IMR-90 (cell line): ENCODE data around the gene ANKS3. TPM values are rescaled to one million over a fixed set of nuclear protein-coding genes. Genes with fewer than 3 reads are reported as not detected.

Experiments used
- ATAC-seq: fragments of 200-7000 bp; cut with Tn5 transposase; 2 replicates; pipeline ENCODE4 v1.9.1; 2020; ENCODE audit warnings: low read depth, mild to moderate bottlenecking, moderate library complexity
- BruUV-seq: library from RNA; stranded (reverse); fragments of 400-500 nt; replicated peaks from 2 replicates; lab custom pipeline; 2021; lab: Mats Ljungman, UMichigan
- CTCF ChIA-PET: fragments of 300-600 bp; formaldehyde crosslinking; extraction: SDS; loops from one replicate; lab custom pipeline; 2021; ENCODE audit warnings: antibody characterized with exemption; lab: Yijun Ruan, JAX
- POLR2A ChIA-PET: fragments of 300-600 bp; sonication (Branson Sonifier 250); formaldehyde crosslinking; loops from one replicate; lab custom pipeline; 2022; ENCODE audit warnings: antibody characterized with exemption; ENCODE audit not compliant: unreplicated experiment; lab: Charles Lee
- DNase-seq: peaks from one replicate; pipeline ENCODE4 v3.0.0; 2013
- H2AFZ ChIP-seq: replicated peaks from 2 replicates; pipeline ENCODE3; 2013; ENCODE audit warnings: low read length, mild to moderate bottlenecking; ENCODE audit not compliant: poor library complexity
- H2AK5ac ChIP-seq: 2 replicates; pipeline ENCODE4 v1.6.1; 2013; ENCODE audit warnings: low read depth, low read length, inconsistent platforms
- H2AK9ac ChIP-seq: replicated peaks from 2 replicates; pipeline ENCODE3; 2013; ENCODE audit warnings: mild to moderate bottlenecking, low read depth, low read length, moderate library complexity; ENCODE audit not compliant: poor library complexity
- H2BK120ac ChIP-seq: 2 replicates; pipeline ENCODE4 v1.6.1; 2013; ENCODE audit warnings: low read depth, low read length, inconsistent platforms
- H2BK15ac ChIP-seq: 3 replicates; pipeline ENCODE4 v1.6.1; 2013; ENCODE audit warnings: low read depth, low read length, inconsistent platforms
- H2BK20ac ChIP-seq: 2 replicates; pipeline ENCODE4 v1.6.1; 2013; ENCODE audit warnings: low read depth, mild to moderate bottlenecking, inconsistent platforms, low read length, moderate library complexity
- H2BK5ac ChIP-seq: 2 replicates; pipeline ENCODE4 v1.6.1; 2013; ENCODE audit warnings: mild to moderate bottlenecking, low read depth, low read length, inconsistent platforms; ENCODE audit not compliant: poor library complexity, severe bottlenecking
- H3K14ac ChIP-seq: replicated peaks from 2 replicates; pipeline ENCODE4 v1.6.1; 2013; ENCODE audit warnings: low read depth, low read length, inconsistent platforms
- H3K18ac ChIP-seq: 2 replicates; pipeline ENCODE4 v1.6.1; 2013; ENCODE audit warnings: low read depth, low read length, control low read depth
- H3K23ac ChIP-seq: 2 replicates; pipeline ENCODE4 v1.6.1; 2013; ENCODE audit warnings: low read depth, low read length, inconsistent platforms
- H3K27ac ChIP-seq: 2 replicates; pipeline ENCODE4 v1.5.1; 2013; ENCODE audit warnings: mild to moderate bottlenecking, control low read depth, low read length; ENCODE audit not compliant: insufficient read depth
- H3K27me3 ChIP-seq: 2 replicates; pipeline ENCODE4 v1.6.1; 2013; ENCODE audit warnings: low read length; ENCODE audit not compliant: control insufficient read depth, insufficient read depth
- H3K36me3 ChIP-seq: 2 replicates; pipeline ENCODE4 v1.6.1; 2013; ENCODE audit warnings: low read length, mixed read lengths; ENCODE audit not compliant: control insufficient read depth, insufficient read depth
- H3K4ac ChIP-seq: 2 replicates; pipeline ENCODE4 v1.6.1; 2013; ENCODE audit warnings: low read depth, low read length, inconsistent platforms
- H3K4me1 ChIP-seq: 2 replicates; pipeline ENCODE4 v1.6.1; 2013; ENCODE audit warnings: low read length, mixed read lengths; ENCODE audit not compliant: control insufficient read depth, insufficient read depth
- H3K4me2 ChIP-seq: 2 replicates; pipeline ENCODE4 v1.6.1; 2013; ENCODE audit warnings: low read depth, mild to moderate bottlenecking, control low read depth, low read length, moderate library complexity
- H3K4me3 ChIP-seq: 2 replicates; pipeline ENCODE4 v1.5.1; 2013; ENCODE audit warnings: low read depth, mild to moderate bottlenecking, control low read depth, low read length, moderate library complexity; ENCODE audit not compliant: insufficient read depth
- H3K56ac ChIP-seq: 2 replicates; pipeline ENCODE4 v1.6.1; 2013; ENCODE audit warnings: low read length, inconsistent platforms; ENCODE audit not compliant: insufficient read depth; ENCODE audit errors: extremely low read depth
- H3K79me1 ChIP-seq, 2 experiments: 2 replicates each; pipeline ENCODE4 v1.6.1; 2013; ENCODE audit warnings: low read length in 2 of 2, inconsistent platforms in 1 of 2, low read depth in 1 of 2
- H3K9ac ChIP-seq: 2 replicates; pipeline ENCODE4 v1.6.1; 2013; ENCODE audit warnings: low read depth, low read length, control low read depth
- H3K9me1 ChIP-seq: 2 replicates; pipeline ENCODE4 v1.6.1; 2013; ENCODE audit warnings: low read length, inconsistent platforms; ENCODE audit not compliant: insufficient read depth
- H3K9me3 ChIP-seq: 2 replicates; pipeline ENCODE4 v1.6.1; 2013; ENCODE audit warnings: low read length; ENCODE audit not compliant: control insufficient read depth, insufficient read depth
- H4K20me1 ChIP-seq: 2 replicates; pipeline ENCODE4 v1.6.1; 2013; ENCODE audit warnings: low read length, inconsistent platforms; ENCODE audit not compliant: insufficient read depth
- H4K5ac ChIP-seq: 2 replicates; pipeline ENCODE4 v1.6.1; 2013; ENCODE audit warnings: mild to moderate bottlenecking, low read depth, low read length, control low read depth
- H4K8ac ChIP-seq, 2 experiments: 2 replicates each; pipeline ENCODE4 v1.6.1; 2013; ENCODE audit warnings: low read depth in 2 of 2, low read length in 2 of 2, control low read depth in 1 of 2, inconsistent platforms in 1 of 2
- H4K91ac ChIP-seq: 2 replicates; pipeline ENCODE4 v1.6.1; 2013; ENCODE audit warnings: low read depth, low read length, inconsistent platforms; ENCODE audit not compliant: insufficient read depth
- CEBPB ChIP-seq: IDR thresholded peaks from 2 replicates; pipeline ENCODE4 v1.6.1; 2012; ENCODE audit warnings: low read depth, low read length, improper control_type of control experiment
- WGBS, 2 experiments: methylation state at CpG; one replicate each; pipeline versions ENCODE4 v1.1.5 to v1.1.7; 2013; ENCODE audit warnings: missing lambda C conversion rate in 2 of 2; ENCODE audit not compliant: insufficient read length in 1 of 2; ENCODE audit errors: extremely low coverage in 2 of 2; 5-methylcytosine and 5-hydroxymethylcytosine counted together
- dilution Hi-C: fragments of 300-500 bp; cut with HindIII; formaldehyde crosslinking; loops from one replicate; pipeline ENCODE4 v1.14.3; 2018; ENCODE audit warnings: low sequenced_read_pairs; ENCODE audit not compliant: unreplicated experiment
- in situ Hi-C: fragments of 300-500 bp; cut with MboI; formaldehyde crosslinking; loops from 3 replicates; pipeline ENCODE4 v1.14.3; 2019; ENCODE audit warnings: low sequenced_read_pairs, inconsistent platforms, mixed read lengths
- intact Hi-C: fragments of 100-400 bp; cut with micrococcal nuclease; formaldehyde crosslinking; loops from 2 replicates; pipeline ENCODE4 v1.10.0; 2022
- polyA plus RNA-seq, 3 experiments: library from polyadenylated mRNA; depleted of rRNA; stranded (reverse); fragments of >200 nt; gene quantifications; 2 replicates each; pipeline ENCODE4 v1.2.3, GENCODE V29; 2012; ENCODE audit warnings: low replicate concordance in 1 of 3
- total RNA-seq: library from RNA; depleted of rRNA; stranded (reverse); fragments of >200 nt; gene quantifications from 2 replicates; pipeline ENCODE4 v1.2.3, GENCODE V29; 2012
- TF ChIP-seq, protein P1 (sequence below): fragments of 150-350 bp; IDR thresholded peaks from 2 replicates; pipeline ENCODE4 v1.6.1; 2017; ENCODE audit warnings: mild to moderate bottlenecking, antibody characterized with exemption, low read length, low read depth

ANKS3 gene
- total and polyA plus RNA-seq, 2 of the 4 experiments (the other 2 are of a cell fraction), result 24.4 to 25.0 TPM

DNA sequence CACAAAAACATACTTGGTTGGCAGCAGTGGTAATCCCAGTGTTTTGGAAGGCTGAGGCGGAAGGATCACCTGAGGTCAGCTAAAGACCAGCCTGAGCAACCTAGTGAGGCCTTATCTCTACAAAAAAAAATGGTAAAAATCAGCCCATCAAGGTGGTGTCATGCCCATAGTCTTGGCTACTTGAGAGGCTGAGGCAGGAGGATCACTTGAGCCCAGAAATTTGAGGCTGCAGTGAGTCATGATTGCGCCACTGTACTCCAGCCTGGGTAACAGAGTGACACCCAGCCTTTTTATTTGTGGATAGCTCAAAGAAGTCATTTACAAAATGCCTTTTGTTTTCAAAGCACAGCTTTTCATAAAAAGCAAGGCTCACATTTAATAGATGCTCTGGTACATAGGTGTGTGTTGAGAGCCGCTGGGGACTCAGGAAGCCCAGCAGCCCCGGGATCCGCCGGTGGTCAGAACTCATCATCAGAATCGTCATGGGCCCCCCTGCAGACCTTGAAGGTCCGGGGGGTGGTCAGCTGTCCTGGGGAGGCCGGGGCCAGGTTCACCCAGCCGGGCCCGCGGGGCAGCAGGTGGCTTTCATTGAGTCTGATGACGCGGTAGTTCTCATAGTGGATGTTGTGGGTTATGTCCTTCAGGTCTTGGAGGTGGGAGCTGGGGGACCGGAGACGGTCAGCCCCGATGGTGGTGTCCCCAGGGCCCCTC, 43.4 kb upstream of the ANKS3 start:
- Histone ChIP-seq H2BK20ac (no peak overlapping the region), H2AFZ (no peak overlapping the region), H3K9me3 (no peaks in the 10 kb centered on the region), H3K36me3 (no peaks in the 10 kb centered on the region), H3K9ac (no peak overlapping the region), H3K14ac (no peak overlapping the region), H3K79me1 (no peaks in the 10 kb centered on the region), H3K4ac (no peak overlapping the region), H3K27ac (no peak overlapping the region), H3K4me3 (no peak overlapping the region), H4K8ac (no peak overlapping the region), H4K20me1 (no peaks in the 10 kb centered on the region), H3K9me1 (no peaks in the 10 kb centered on the region), H3K56ac (no peak overlapping the region), H3K27me3 (0 out of 2 replicates have a peak, but pooled peaks cover 2% of the 10 kb centered on the region), H4K91ac (no peak overlapping the region), H3K18ac (no peak overlapping the region), H2AK5ac (no peak overlapping the region), H2BK15ac (no peak overlapping the region), H3K4me1 (no peaks in the 10 kb centered on the region), H3K4me2 (no peak overlapping the region), H3K23ac (no peak overlapping the region), H2BK5ac (no peak overlapping the region), H2AK9ac (no peak overlapping the region), H2BK120ac (no peak overlapping the region), H4K5ac (no peak overlapping the region)
- dilution Hi-C loops, result no loop called here
- no peak for DNase-seq
- BruUV-seq, result no TSS peak
- CTCF ChIA-PET, result no interaction called here
- peak; percentile 45 for TF ChIP-seq CEBPB
- TF ChIP-seq, protein P1, sequence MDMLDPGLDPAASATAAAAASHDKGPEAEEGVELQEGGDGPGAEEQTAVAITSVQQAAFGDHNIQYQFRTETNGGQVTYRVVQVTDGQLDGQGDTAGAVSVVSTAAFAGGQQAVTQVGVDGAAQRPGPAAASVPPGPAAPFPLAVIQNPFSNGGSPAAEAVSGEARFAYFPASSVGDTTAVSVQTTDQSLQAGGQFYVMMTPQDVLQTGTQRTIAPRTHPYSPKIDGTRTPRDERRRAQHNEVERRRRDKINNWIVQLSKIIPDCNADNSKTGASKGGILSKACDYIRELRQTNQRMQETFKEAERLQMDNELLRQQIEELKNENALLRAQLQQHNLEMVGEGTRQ, result no peak
- POLR2A ChIA-PET, result no interaction called here
- no peak for ATAC-seq
- intact Hi-C loops, result no loop called here
- in situ Hi-C loops, result no loop called here
- WGBS, 2 experiments, result 66% methylated on average over 7 of the region's 17 CpGs; no CpG with 5 or more reads in 1 of the 2 experiments
